Panc1 (cell line): ENCODE results near the gene KMT2E. TPM values are rescaled to one million over a fixed set of nuclear protein-coding genes. Genes with fewer than 3 reads are reported as not detected.

ENCODE experiments used
- ATAC-seq: fragments of 200-7000 bp; cut with Tn5 transposase; 2 replicates; pipeline ENCODE4 v1.9.1; 2020; ENCODE audit warnings: mild to moderate bottlenecking, moderate library complexity
- BruUV-seq: library from RNA; stranded (reverse); fragments of 400-500 nt; replicated peaks from 2 replicates; lab custom pipeline; 2021; lab: Mats Ljungman, UMichigan
- CTCF ChIA-PET: fragments of 300-600 bp; sonication (Branson Sonifier 250); formaldehyde crosslinking; loops from one replicate; lab custom pipeline; 2022; ENCODE audit warnings: antibody characterized with exemption; lab: Charles Lee
- POLR2A ChIA-PET: fragments of 300-600 bp; sonication (Branson Sonifier 250); formaldehyde crosslinking; loops from one replicate; lab custom pipeline; 2022; ENCODE audit warnings: antibody characterized with exemption; lab: Charles Lee
- DNase-seq: peaks from one replicate; pipeline ENCODE4 v3.0.0-alpha.2; 2010; ENCODE audit warnings: low read depth, low spot score
- H3K27ac ChIP-seq: 2 replicates; pipeline ENCODE4 v1.5.1; 2011; ENCODE audit warnings: mild to moderate bottlenecking, low read length, inconsistent platforms
- H3K27me3 ChIP-seq: fragments of 200-500 bp; sonication (Bioruptor generic); 2 replicates; pipeline ENCODE4 v1.6.0; 2014; ENCODE audit warnings: low read length, inconsistent platforms; ENCODE audit not compliant: control insufficient read depth, insufficient read depth
- H3K36me3 ChIP-seq: fragments of 200-500 bp; sonication (Bioruptor generic); 2 replicates; pipeline ENCODE4 v1.5.1; 2014; ENCODE audit warnings: inconsistent platforms, mild to moderate bottlenecking, low read length, moderate library complexity; ENCODE audit not compliant: control insufficient read depth, insufficient read depth
- H3K4me1 ChIP-seq: 2 replicates; pipeline ENCODE4 v1.5.1; 2011; ENCODE audit warnings: inconsistent platforms, mild to moderate bottlenecking, low read length, moderate library complexity; ENCODE audit not compliant: control insufficient read depth, insufficient read depth
- H3K4me3 ChIP-seq, 2 experiments: 2 replicates each; pipeline ENCODE4 v1.5.1; 2011 to 2012; ENCODE audit warnings: low read depth in 2 of 2, low read length in 2 of 2, mild to moderate bottlenecking in 2 of 2, inconsistent platforms in 1 of 2, moderate library complexity in 1 of 2
- H3K9me3 ChIP-seq: fragments of 200-500 bp; sonication (Bioruptor generic); 2 replicates; pipeline ENCODE4 v1.5.1; 2014; ENCODE audit warnings: low read depth, mild to moderate bottlenecking, inconsistent platforms, low read length, moderate library complexity; ENCODE audit not compliant: control insufficient read depth, insufficient read depth
- POLR2AphosphoS5 ChIP-seq: IDR thresholded peaks from 2 replicates; pipeline ENCODE4 v1.6.1; 2012; ENCODE audit warnings: mild to moderate bottlenecking, low read depth, low read length, moderate library complexity
- REST ChIP-seq, 2 experiments: IDR thresholded peaks; 2 replicates each; pipeline ENCODE4 v1.6.1; 2011 to 2012; ENCODE audit warnings: low read depth in 2 of 2, control low read depth in 1 of 2, low read length in 1 of 2, mild to moderate bottlenecking in 1 of 2, moderate library complexity in 1 of 2; ENCODE audit not compliant: insufficient read depth in 1 of 2
- SIN3A ChIP-seq: IDR thresholded peaks from 2 replicates; pipeline ENCODE4 v1.6.1; 2012; ENCODE audit warnings: low read depth, mild to moderate bottlenecking, low read length, moderate library complexity, borderline replicate concordance; ENCODE audit not compliant: insufficient read depth
- TCF7L2 ChIP-seq: IDR thresholded peaks from 2 replicates; pipeline ENCODE4 v1.6.1; 2011; ENCODE audit warnings: mild to moderate bottlenecking, low read depth, low read length, inconsistent platforms
- in situ Hi-C: cut with HindIII; loops from 2 replicates; pipeline ENCODE4 v1.10.0; 2016; ENCODE audit warnings: low sequenced_read_pairs, low pct_unique_long_range_greater_than_20kb
- intact Hi-C: fragments of 100-400 bp; cut with micrococcal nuclease; formaldehyde crosslinking; loops from one replicate; pipeline ENCODE4 v1.10.0; 2022; ENCODE audit not compliant: unreplicated experiment
- total RNA-seq: library from RNA; stranded (reverse); gene quantifications from one replicate; pipeline ENCODE4 v1.2.1, GENCODE V29; 2021; ENCODE audit not compliant: unreplicated experiment
- TF ChIP-seq, protein P1 (sequence below): fragments of 450-650 bp; IDR thresholded peaks from 2 replicates; pipeline ENCODE4 v1.5.1; 2017; ENCODE audit warnings: mild to moderate bottlenecking

KMT2E gene
- total RNA-seq, 1 experiment from 2014 or later, result 51.4 TPM

GRCh38 chr7:105136221-105136620 is 122.2 kb downstream of the KMT2E start:
- Histone ChIP-seq H3K9me3 (no peaks in the 10 kb centered on the region), H3K27ac (no peak overlapping the region), H3K36me3 (peaks cover 5% of the 10 kb centered on the region), H3K27me3 (no peaks in the 10 kb centered on the region), H3K4me3 (no peak overlapping the region), H3K4me1 (no peaks in the 10 kb centered on the region)
- CTCF ChIA-PET, result interaction anchor here (0.5 kb wide), 1 partner anchor 159 kb away, joined by 3 read pairs; no protein-coding TSS in a partner anchor
- in situ Hi-C loops (no loop called here), intact Hi-C loops (no loop called here)
- no peak for TF ChIP-seq SIN3A
- peak; percentile 22 for DNase-seq
- BruUV-seq, result no TSS peak
- POLR2A ChIA-PET, result no interaction called here
- ATAC-seq, result no peak

DNA sequence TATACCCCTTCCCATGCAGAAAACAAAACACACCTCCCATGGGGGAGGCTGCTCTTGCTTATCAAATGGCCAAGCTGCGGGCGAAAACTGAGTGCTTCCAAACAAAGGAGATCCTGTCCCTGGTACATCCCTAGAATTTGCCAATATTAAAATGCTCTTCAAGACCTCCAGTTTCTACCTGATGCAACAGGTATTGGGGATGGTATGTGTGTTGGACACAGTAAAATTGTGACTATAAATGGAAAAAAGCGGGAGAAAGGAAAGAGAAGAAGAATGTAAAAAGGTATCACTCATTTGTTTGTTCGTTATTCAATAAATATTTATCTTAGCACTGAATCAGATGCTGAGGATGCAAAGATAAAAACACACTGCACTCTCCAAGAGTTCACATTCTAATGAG is 123.9 kb downstream of the KMT2E start:
- intact Hi-C loops (no loop called here), in situ Hi-C loops (no loop called here)
- no peaks in the 10 kb centered on the region for H3K9me3 ChIP-seq
- no peak for ATAC-seq
- H3K36me3 ChIP-seq, result peaks cover 13% of the 10 kb centered on the region; the same call in 1 of the 2 replicates
- POLR2A ChIA-PET, result no interaction called here
- H3K4me1 ChIP-seq, result no peaks in the 10 kb centered on the region
- no peak overlapping the region for H3K4me3 ChIP-seq
- CTCF ChIA-PET, result no interaction called here
- DNase-seq, result no peak
- no peak overlapping the region for H3K27ac ChIP-seq
- no TSS peak for BruUV-seq
- no peaks in the 10 kb centered on the region for H3K27me3 ChIP-seq
- TF ChIP-seq POLR2AphosphoS5, result no peak
- TF ChIP-seq, protein P1, sequence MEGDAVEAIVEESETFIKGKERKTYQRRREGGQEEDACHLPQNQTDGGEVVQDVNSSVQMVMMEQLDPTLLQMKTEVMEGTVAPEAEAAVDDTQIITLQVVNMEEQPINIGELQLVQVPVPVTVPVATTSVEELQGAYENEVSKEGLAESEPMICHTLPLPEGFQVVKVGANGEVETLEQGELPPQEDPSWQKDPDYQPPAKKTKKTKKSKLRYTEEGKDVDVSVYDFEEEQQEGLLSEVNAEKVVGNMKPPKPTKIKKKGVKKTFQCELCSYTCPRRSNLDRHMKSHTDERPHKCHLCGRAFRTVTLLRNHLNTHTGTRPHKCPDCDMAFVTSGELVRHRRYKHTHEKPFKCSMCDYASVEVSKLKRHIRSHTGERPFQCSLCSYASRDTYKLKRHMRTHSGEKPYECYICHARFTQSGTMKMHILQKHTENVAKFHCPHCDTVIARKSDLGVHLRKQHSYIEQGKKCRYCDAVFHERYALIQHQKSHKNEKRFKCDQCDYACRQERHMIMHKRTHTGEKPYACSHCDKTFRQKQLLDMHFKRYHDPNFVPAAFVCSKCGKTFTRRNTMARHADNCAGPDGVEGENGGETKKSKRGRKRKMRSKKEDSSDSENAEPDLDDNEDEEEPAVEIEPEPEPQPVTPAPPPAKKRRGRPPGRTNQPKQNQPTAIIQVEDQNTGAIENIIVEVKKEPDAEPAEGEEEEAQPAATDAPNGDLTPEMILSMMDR, result no peak

GRCh38 chr7:105139381-105139780 is 125.4 kb downstream of the KMT2E start:
- H3K27ac ChIP-seq, result no peak overlapping the region
- ATAC-seq (no peak), DNase-seq (no peak)
- H3K36me3 ChIP-seq, result peaks cover 13% of the 10 kb centered on the region; the same call in 1 of the 2 replicates
- H3K27me3 ChIP-seq, result no peaks in the 10 kb centered on the region
- H3K4me1 ChIP-seq, result no peaks in the 10 kb centered on the region
- H3K9me3 ChIP-seq, result no peaks in the 10 kb centered on the region
- intact Hi-C loops (no loop called here), in situ Hi-C loops (no loop called here)
- no peak overlapping the region for H3K4me3 ChIP-seq
- no TSS peak for BruUV-seq
- POLR2A ChIA-PET, result no interaction called here
- TF ChIP-seq SIN3A (no peak), TCF7L2 (no peak), REST (IDR thresholded peaks at IDR 0.05; ENCODE audit: insufficient read depth in 1 of 2, low read depth in 2 of 2, low read length in 1 of 2) (no peak), POLR2AphosphoS5 (no peak)
- TF ChIP-seq, protein P1, result no peak
- CTCF ChIA-PET, result no interaction called here
